GM19452 (cell line): ENCODE results near the gene CPXM2.

Source experiments
- ATAC-seq: cut with Tn5 transposase; IDR thresholded peaks from one replicate; pipeline ENCODE4 v1.9.1; 2021; ENCODE audit not compliant: unreplicated experiment

The CPXM2 gene

GRCh38 chr10:123852411-123852951 is 39.1 kb downstream of the CPXM2 start:
- ATAC-seq, result no peak

- ATAC-seq, result peak; percentile 81
Measured at GRCh38 chr10:123848564-123849457, 42.8 kb downstream of the CPXM2 start.

- ATAC-seq, result no peak
Measured at GRCh38 chr10:123847686-123848432, 43.7 kb downstream of the CPXM2 start.

- ATAC-seq, result no peak
Measured at GRCh38 chr10:123843835-123844234, 47.8 kb downstream of the CPXM2 start.

- no peak for ATAC-seq
Measured at GRCh38 chr10:123842692-123843385, 48.8 kb downstream of the CPXM2 start.

- ATAC-seq, result no peak
Measured at GRCh38 chr10:123841560-123841959, 50.0 kb downstream of the CPXM2 start.

- ATAC-seq, result no peak
Measured at GRCh38 chr10:123841115-123841514, 50.5 kb downstream of the CPXM2 start.

GRCh38 chr10:123840714-123841113 is 50.9 kb downstream of the CPXM2 start:
- ATAC-seq, result no peak

GRCh38 chr10:123838596-123839310 is 52.9 kb downstream of the CPXM2 start:
- no peak for ATAC-seq

- no peak for ATAC-seq
Measured at GRCh38 chr10:123837756-123838155, 53.9 kb downstream of the CPXM2 start.

- no peak for ATAC-seq
Measured at GRCh38 chr10:123836418-123837145, 55.0 kb downstream of the CPXM2 start.

GRCh38 chr10:123835575-123835974 is 56.0 kb downstream of the CPXM2 start:
- ATAC-seq, result peak; percentile 94

GRCh38 chr10:123833170-123833850 is 58.3 kb downstream of the CPXM2 start:
- no peak for ATAC-seq

GRCh38 chr10:123831259-123831658 is 60.3 kb downstream of the CPXM2 start:
- ATAC-seq, result no peak

GRCh38 chr10:123821136-123821535 is 70.5 kb downstream of the CPXM2 start:
- no peak for ATAC-seq

- ATAC-seq, result no peak
Measured at GRCh38 chr10:123809632-123810031, 82.0 kb downstream of the CPXM2 start.

GRCh38 chr10:123808906-123809305 is 82.7 kb downstream of the CPXM2 start:
- ATAC-seq, result no peak

GRCh38 chr10:123808286-123808685 is 83.3 kb downstream of the CPXM2 start:
- no peak for ATAC-seq

GRCh38 chr10:123807444-123808035 is 84.1 kb downstream of the CPXM2 start:
- no peak for ATAC-seq
